ENCODE results near the gene MRPL48.
A peak's percentile ranks its signal among the peaks of the same experiment; 100 is the strongest.

The MRPL48 gene

DNA sequence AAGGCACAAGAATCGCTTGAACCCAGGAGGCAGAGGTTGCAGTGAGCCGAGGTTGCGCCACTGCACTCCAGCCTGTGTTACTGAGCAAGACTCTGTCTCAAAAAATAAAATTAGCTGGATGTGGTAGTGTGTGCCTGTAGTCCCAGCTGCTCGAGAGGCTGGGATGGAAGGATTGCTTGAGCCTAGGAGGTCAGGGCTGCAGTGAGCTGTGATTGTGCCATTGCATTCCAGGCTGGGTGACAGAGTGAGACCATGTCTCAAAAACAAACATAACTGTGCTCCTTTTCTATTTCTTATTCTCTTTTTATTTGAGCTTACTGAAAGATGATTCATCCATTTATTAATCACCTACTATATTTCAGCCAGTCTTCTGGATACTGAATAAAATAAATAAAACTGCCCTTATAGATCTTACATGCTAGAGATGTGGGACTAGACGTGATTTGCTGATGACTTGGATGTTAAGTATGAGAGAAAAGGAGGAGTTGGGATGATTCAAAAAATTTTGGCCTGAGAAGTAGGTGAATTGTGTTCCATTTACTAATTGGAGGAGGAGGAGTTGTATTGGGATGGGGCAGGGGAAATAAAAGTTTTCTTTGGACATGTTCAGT is 107.2 kb downstream of the MRPL48 start:
- no peak overlapping the region for H3K27ac Mint-ChIP-seq
- peaks cover 42% of the 10 kb centered on the region for H3K36me3 Mint-ChIP-seq (ENCODE audit: insufficient read depth)
- DNase-seq (no peak), ATAC-seq (replicated peaks) (no peak)
- H3K4me1 Mint-ChIP-seq (ENCODE audit: low read depth in 2 of 2), result peaks cover 0 to 4% of the 10 kb centered on the region in 2 donors
- H3K9me3 Mint-ChIP-seq, result no peaks in the 10 kb centered on the region
- no peak overlapping the region for H3K4me3 Mint-ChIP-seq
- H3K27me3 Mint-ChIP-seq, result no peaks in the 10 kb centered on the region

DNA sequence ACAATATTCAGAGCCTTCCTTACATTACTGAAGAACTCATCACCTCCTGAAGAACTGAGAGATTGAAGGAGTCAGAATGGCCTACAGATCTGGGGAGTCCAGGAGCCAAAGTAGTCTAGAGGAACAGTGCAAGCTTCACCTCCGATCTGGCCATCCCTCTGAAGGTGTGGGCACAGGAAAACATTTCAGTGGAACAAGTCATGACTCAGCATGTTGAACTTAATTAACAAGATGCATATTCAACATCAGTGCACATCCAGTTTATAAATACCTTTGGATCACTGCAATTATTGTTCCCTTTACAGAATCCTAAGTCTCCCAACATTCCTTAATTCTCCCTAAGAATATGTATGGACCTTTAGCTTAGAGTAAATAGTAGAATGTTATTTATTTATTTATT is 114.6 kb downstream of the MRPL48 start:
- Mint-ChIP-seq H3K9me3 (no peaks in the 10 kb centered on the region), H3K36me3 (ENCODE audit: insufficient read depth) (peaks cover 23% of the 10 kb centered on the region), H3K4me3 (no peak overlapping the region), H3K4me1 (ENCODE audit: low read depth in 2 of 2) (peaks cover 0 to 3% of the 10 kb centered on the region in 2 donors), H3K27ac (no peak overlapping the region), H3K27me3 (no peaks in the 10 kb centered on the region)
- no peak for ATAC-seq (replicated peaks)
- no peak for DNase-seq

DNA sequence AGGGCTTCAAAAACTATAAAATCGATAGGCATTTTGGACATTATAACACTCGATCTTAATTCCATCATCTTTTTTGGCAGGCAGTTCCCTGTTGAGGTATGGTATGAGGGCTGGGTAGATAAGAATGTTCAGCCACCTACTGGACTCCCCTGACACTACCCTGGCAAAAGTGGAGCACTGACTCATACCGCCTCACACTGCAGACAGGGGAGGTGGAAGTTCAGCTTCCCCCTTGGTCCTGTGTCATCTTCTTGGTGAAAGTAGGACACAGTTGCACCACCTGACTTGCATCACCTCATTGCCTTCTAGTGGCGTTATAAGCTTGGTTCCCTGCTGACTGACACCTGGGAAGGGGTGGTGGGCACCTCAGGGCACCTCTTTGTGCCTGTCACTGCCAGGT is 119.5 kb downstream of the MRPL48 start:
- peak in 2 of 3 experiments; percentile 9 to 12 for DNase-seq

GRCh38 chr11:73912026-73912425 is 124.4 kb downstream of the MRPL48 start:
- no peak overlapping the region for H3K4me3 Mint-ChIP-seq
- peaks cover 63% of the 10 kb centered on the region for H3K36me3 Mint-ChIP-seq (ENCODE audit: insufficient read depth)
- ATAC-seq (replicated peaks), result no peak
- peak overlapping the region in 1 of 2 donors; percentile 2 for H3K27ac Mint-ChIP-seq
- DNase-seq, result no peak
- no peaks in the 10 kb centered on the region for H3K27me3 Mint-ChIP-seq
- H3K9me3 Mint-ChIP-seq, result no peaks in the 10 kb centered on the region
- H3K4me1 Mint-ChIP-seq (ENCODE audit: low read depth in 2 of 2), result peaks cover 0 to 6% of the 10 kb centered on the region in 2 donors

More for the DNA sequence above, 119.5 kb downstream of the MRPL48 start:
- peak; percentile 97 for ATAC-seq (replicated peaks)
- Mint-ChIP-seq H3K4me3 (no peak overlapping the region), H3K27ac (peak overlapping the region in 1 of 2 donors; percentile 81), H3K9me3 (no peaks in the 10 kb centered on the region), H3K36me3 (ENCODE audit: insufficient read depth) (peaks cover 34% of the 10 kb centered on the region), H3K27me3 (no peaks in the 10 kb centered on the region), H3K4me1 (ENCODE audit: low read depth in 2 of 2) (peaks cover 0 to 7% of the 10 kb centered on the region in 2 donors)

- H3K27me3 Mint-ChIP-seq, result no peaks in the 10 kb centered on the region
- DNase-seq, result no peak
- H3K9me3 Mint-ChIP-seq, result no peaks in the 10 kb centered on the region
- no peaks in the 10 kb centered on the region for H3K4me1 Mint-ChIP-seq (ENCODE audit: low read depth in 2 of 2)
- ATAC-seq (replicated peaks), result no peak
- no peak overlapping the region for H3K27ac Mint-ChIP-seq
- H3K36me3 Mint-ChIP-seq (ENCODE audit: insufficient read depth), result peaks cover 74% of the 10 kb centered on the region
- no peak overlapping the region for H3K4me3 Mint-ChIP-seq
Measured at GRCh38 chr11:73913472-73913871, 125.8 kb downstream of the MRPL48 start.

GRCh38 chr11:73914284-73914683 is 126.6 kb downstream of the MRPL48 start:
- Mint-ChIP-seq H3K27ac (no peak overlapping the region), H3K4me1 (ENCODE audit: low read depth in 2 of 2) (no peaks in the 10 kb centered on the region), H3K4me3 (no peak overlapping the region), H3K9me3 (no peaks in the 10 kb centered on the region), H3K36me3 (ENCODE audit: insufficient read depth) (peaks cover 77% of the 10 kb centered on the region), H3K27me3 (no peaks in the 10 kb centered on the region)
- DNase-seq, result no peak
- no peak for ATAC-seq (replicated peaks)

Measured in effector memory CD8-positive, alpha-beta T cell (primary cell).